NCI-H2107 treated with DMSO at 0.1 percent for 48 hours (cell line): ENCODE results near the gene REXO1.

ENCODE experiments used
- DNase-seq: peaks from one replicate; lab custom pipeline; 2025; ENCODE audit not compliant: unreplicated experiment; lab: John Stamatoyannopoulos, UW

The REXO1 gene

GRCh38 chr19:1851654-1852580, 3.6 kb upstream of the REXO1 start:
- DNase-seq: no peak

GRCh38 chr19:1850809-1851653, 2.7 kb upstream of the REXO1 start:
- DNase-seq: no peak

- DNase-seq: no peak
Observed at GRCh38 chr19:1849886-1850398, 1.7 kb upstream of the REXO1 start.

- DNase-seq: no peak
Observed at GRCh38 chr19:1849132-1849474, 820 bp upstream of the REXO1 start.

- no peak for DNase-seq
Observed at GRCh38 chr19:1847684-1848398, 442 bp downstream of the REXO1 start.

GRCh38 chr19:1847348-1847683, 967 bp downstream of the REXO1 start:
- DNase-seq: no peak

GRCh38 chr19:1846517-1847204, 1.6 kb downstream of the REXO1 start:
- DNase-seq: no peak

GRCh38 chr19:1845642-1846041, 2.6 kb downstream of the REXO1 start:
- no peak for DNase-seq

GRCh38 chr19:1845125-1845515, 3.2 kb downstream of the REXO1 start:
- no peak for DNase-seq

GRCh38 chr19:1844513-1845124, 3.7 kb downstream of the REXO1 start:
- DNase-seq: no peak

GRCh38 chr19:1843646-1844394, 4.5 kb downstream of the REXO1 start:
- no peak for DNase-seq

GRCh38 chr19:1843116-1843515, 5.2 kb downstream of the REXO1 start:
- no peak for DNase-seq

- no peak for DNase-seq
Observed at GRCh38 chr19:1841209-1841924, 6.9 kb downstream of the REXO1 start.

GRCh38 chr19:1840541-1841115, 7.7 kb downstream of the REXO1 start:
- DNase-seq: no peak

- DNase-seq: no peak
Observed at GRCh38 chr19:1839658-1840540, 8.4 kb downstream of the REXO1 start.

GRCh38 chr19:1837625-1838105, 10.6 kb downstream of the REXO1 start:
- no peak for DNase-seq

GRCh38 chr19:1837222-1837565, 11.1 kb downstream of the REXO1 start:
- no peak for DNase-seq
